ENCODE results near the gene GRWD1. TPM values are rescaled to one million over a fixed set of nuclear protein-coding genes. Genes with fewer than 3 reads are reported as not detected.

The GRWD1 gene
- total RNA-seq, 1 donor from 2014 or later, result 15.7 TPM

DNA sequence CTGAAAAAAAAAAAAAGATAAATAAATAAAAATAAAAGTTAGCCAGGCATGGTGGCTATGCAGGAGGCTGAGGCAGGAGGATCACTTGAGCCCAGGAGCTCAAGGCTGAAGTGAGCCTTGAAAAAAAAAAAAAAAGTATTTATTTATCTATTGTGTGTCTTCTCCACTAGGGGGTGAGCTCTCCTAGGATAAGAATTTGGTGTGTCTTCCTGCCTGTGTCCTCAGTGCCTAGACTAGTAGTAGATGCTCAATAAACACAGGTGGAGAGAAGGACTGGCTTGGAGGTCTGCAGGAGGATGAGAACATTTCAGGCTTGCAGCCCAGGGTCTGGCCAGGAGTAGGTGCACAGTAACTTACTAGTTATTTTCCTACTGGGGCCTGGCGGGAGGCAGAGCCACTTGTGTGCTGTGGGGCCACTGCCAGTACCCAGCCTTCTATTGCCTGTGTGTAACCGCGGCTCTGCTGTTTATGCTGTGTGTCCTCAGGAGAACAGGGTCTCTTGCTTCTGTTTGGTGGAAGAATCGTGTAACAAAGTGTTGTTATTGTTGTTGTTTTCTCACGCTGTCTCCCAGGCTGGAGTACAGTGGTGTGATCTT lies 60.5 kb downstream of the GRWD1 start:
- no peak for ATAC-seq
- intact Hi-C loops (cut with micrococcal nuclease), result loop anchor here (10.0 kb wide), 1 partner anchor 79 kb away; no protein-coding TSS in a partner anchor
- no peak for DNase-seq

Other genes with a start within 250 kb of the GRWD1 start
- gene CARD8, start 190.1 kb upstream of the GRWD1 start, total RNA-seq, result 31.2 TPM
- 0.10 TPM for gene ZNF114, start 175.9 kb upstream of the GRWD1 start, total RNA-seq
- gene EMP3, start 120.4 kb upstream of the GRWD1 start, total RNA-seq, result 33.8 TPM
- 110 TPM for gene TMEM143, start 82.0 kb upstream of the GRWD1 start, total RNA-seq
- not detected for gene SYNGR4, start 81.6 kb upstream of the GRWD1 start, total RNA-seq
- gene KDELR1, start 54.4 kb upstream of the GRWD1 start, total RNA-seq, result 79.4 TPM
- gene GRIN2D, start 52.3 kb upstream of the GRWD1 start, total RNA-seq, result 0.17 TPM
- gene KCNJ14, start 9.6 kb downstream of the GRWD1 start, total RNA-seq, result 0.35 TPM
- gene CYTH2, start 23.4 kb downstream of the GRWD1 start, total RNA-seq, result 33.4 TPM
- 1.4 TPM for gene LMTK3, start 65.9 kb downstream of the GRWD1 start, total RNA-seq
- 0.35 TPM for gene SULT2B1, start 106.2 kb downstream of the GRWD1 start, total RNA-seq
- not detected for gene SPACA4, start 160.8 kb downstream of the GRWD1 start, total RNA-seq
- not detected for gene FAM83E, start 169.1 kb downstream of the GRWD1 start, total RNA-seq
- gene RPL18, start 173.2 kb downstream of the GRWD1 start, total RNA-seq, result 554 TPM
- gene SPHK2, start 173.5 kb downstream of the GRWD1 start, total RNA-seq, result 7.2 TPM
- 22.8 TPM for gene DBP, start 191.4 kb downstream of the GRWD1 start, total RNA-seq
- gene CA11, start 200.2 kb downstream of the GRWD1 start, total RNA-seq, result 6.3 TPM
- gene NTN5, start 227.0 kb downstream of the GRWD1 start, total RNA-seq, result not detected
- gene FUT2, start 250.0 kb downstream of the GRWD1 start, total RNA-seq, result not detected

All from left ventricle myocardium superior (tissue), 1 donor.